GM19467 (cell line): Measurements from ENCODE around the gene PMP22.
A peak's percentile ranks its signal among the peaks of the same experiment; 100 is the strongest.
"Not testable (repeated sequence)": the region's sequence is repeated elsewhere in the genome, so short reads cannot be mapped to it uniquely, and the experiment has no call there.

ENCODE experiments used
- ATAC-seq: cut with Tn5 transposase; IDR thresholded peaks from one replicate; pipeline ENCODE4 v1.9.1; 2021; ENCODE audit warnings: mild to moderate bottlenecking, moderate library complexity; ENCODE audit not compliant: unreplicated experiment

The PMP22 gene

DNA sequence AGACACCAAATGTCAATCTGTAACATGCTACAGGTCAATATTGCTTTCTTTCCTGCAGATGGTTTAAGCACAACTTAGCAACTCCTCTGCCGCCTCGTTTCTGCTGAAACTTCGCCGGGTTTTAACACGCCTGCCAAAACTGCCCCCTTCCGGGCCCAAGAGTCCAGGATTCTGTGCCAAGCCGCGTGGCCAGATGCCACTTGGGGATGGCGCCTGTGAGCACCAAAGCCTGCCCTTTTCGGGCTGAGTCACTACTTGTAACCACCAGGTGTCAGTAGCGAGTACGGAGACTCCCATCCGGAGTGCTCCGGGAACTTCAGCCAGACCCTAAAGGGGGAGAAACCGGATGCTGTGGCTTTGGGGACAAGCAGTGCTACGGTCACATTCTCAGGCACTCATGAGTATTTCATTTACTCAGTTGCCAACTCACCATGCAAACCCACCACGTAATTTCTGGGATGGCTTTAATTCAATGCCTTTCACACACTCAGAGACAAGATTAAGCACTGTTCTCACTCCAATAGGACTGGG lies 7.8 kb downstream of the PMP22 start:
- peak; percentile 79 for ATAC-seq

DNA sequence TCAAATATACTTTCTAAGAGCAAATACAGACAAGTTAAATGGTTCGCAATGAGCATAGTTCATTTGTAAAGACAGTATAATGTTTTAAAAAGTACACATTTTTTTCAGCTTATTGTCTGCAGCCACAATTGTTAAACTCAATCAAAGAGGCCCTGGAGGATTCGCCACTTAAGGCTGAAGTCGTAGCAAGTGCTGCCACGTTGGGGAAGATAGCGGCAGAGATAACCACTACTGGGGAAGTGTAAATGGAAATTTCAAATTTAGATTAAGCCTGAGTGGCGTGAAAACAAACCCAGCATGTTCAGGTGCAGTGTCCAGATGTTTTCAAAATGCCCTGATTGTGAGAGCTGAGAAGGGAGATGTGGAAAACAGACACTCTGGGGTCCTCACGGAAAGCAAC lies 8.4 kb downstream of the PMP22 start:
- ATAC-seq = no peak

GRCh38 chr17:15255713-15256454 lies 9.2 kb downstream of the PMP22 start:
- ATAC-seq = no peak

DNA sequence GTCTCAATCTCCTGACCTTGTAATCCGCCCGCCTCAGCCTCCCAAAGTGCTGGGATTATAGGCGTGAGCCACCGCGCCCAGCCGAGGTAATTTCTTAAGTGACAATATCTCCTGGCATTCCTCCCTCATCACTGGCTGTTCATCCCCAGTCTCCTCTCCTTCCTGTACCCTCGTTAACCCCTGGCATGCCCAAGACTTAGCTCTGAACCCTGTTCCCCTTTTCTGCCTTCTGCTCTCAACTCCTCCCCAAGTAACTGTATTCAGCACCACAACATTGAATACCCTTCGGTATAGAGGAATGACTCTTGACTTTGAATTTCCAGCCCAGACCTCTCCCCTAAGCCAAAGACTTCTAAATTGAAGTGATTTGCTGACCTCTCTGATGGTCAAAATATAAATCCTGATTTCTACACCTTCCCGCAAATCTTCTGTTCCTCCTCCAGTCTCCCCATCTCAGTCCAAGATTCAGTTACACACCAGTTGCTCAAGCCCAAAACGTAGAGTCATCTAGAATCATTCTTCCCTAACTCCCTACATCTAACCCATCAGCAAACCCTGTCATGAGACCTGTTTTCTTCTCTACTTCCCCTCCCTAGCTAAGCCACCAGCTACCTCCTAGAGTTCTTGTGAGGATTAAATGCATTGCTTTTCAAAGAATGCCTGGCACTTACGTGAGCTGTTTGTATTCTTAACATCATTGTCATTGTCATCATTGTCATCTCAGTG lies 14.8 kb downstream of the PMP22 start:
- ATAC-seq = no peak

- no peak for ATAC-seq
Measured at GRCh38 chr17:15249487-15249886, 15.6 kb downstream of the PMP22 start.

GRCh38 chr17:15247891-15248529 lies 17.1 kb downstream of the PMP22 start:
- no peak for ATAC-seq

DNA sequence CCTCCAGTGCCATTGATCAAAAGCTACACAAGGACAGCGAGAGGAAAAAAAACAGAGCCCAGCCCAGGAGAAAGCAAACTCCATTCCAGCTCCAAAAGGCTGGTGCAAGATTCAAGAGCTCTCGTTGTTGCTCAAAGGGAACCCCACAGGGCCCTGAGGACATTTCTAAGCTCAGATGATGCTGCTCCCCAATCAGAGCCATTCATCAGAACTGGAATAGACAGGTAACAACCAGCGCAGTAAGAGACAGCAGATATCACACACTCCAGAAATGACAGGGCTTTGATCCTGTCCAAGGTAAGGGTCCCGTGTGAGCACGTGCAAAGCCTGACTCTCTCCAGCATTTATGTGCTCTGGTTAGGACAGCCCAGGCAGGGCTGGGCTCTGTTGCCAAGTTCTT lies 20.1 kb downstream of the PMP22 start:
- ATAC-seq = no peak

- no peak for ATAC-seq
Measured at GRCh38 chr17:15240644-15241043, 24.5 kb downstream of the PMP22 start.

DNA sequence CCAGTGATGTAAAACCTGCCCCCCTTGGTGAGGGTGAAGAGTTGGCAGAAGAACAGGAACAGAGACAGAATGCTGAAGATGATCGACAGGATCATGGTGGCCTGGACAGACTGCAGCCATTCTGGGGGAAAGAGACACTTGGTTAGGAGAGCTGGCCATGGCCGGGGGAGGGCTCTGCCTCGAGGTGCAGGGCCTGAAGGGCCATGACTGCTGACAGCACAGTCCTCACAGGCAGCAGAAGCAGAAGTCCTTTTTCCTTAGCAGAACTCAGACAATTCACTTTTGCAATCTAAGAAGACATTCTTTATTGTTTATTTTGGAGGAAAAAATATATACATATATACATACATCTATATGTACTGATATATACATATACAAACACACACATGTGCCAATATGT lies 25.6 kb downstream of the PMP22 start:
- no peak for ATAC-seq

GRCh38 chr17:15238676-15239422 lies 26.3 kb downstream of the PMP22 start:
- no peak for ATAC-seq

- ATAC-seq = no peak
Measured at GRCh38 chr17:15238057-15238456, 27.1 kb downstream of the PMP22 start.

DNA sequence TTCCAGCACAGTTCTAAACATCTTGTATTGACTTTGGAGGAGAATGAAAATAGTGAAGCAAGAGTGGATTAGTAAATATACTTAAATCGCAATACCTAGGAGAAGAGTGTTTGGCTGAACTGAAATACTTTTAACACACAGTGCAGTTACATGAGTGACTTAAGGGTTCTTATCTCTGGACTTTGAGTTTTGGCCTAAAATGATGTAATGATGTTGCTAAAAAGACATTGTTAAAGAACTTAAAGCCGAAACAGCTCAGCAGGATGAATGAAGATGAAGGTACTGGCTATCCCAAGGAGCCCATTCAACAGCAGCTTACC lies 28.1 kb downstream of the PMP22 start:
- ATAC-seq = no peak

DNA sequence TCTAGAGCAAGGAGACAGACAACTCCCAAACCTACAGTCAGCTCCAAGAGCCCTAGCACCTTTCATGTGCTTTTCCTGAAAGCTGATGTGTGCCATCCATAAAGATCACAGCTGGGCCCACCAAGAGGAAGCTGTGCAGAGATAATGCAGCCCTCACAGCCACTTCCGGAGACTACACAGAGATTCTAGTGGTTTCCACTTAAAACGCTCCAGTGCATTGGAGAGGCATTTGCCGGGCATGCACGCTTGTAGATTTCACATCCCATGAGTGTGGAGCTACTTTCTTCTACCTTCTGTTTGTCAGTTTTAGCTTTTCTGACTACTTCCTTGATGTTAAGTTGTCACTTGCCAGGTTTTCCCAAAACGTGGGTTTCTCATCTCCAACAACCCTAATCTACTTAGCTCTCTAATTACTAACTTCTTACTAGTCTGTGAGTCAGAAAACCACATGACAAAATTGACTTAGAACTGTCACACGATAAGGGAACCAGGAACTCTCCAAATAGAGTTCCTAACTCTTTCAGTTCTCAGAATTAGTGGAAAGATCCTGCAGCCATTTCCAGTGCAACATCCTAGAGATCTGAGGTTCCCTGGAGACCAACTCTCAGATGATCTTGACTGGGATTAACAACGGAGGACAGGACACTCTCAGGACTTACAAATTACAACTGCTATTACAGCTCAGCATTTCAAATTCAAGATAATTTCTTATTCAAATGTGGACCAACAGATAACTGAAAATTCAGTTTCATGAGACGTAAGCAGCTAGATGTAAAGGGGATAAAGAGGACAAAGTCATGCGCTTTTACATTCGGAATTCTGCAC lies 28.6 kb downstream of the PMP22 start:
- no peak for ATAC-seq

GRCh38 chr17:15233971-15234370 lies 31.2 kb downstream of the PMP22 start:
- no peak for ATAC-seq

DNA sequence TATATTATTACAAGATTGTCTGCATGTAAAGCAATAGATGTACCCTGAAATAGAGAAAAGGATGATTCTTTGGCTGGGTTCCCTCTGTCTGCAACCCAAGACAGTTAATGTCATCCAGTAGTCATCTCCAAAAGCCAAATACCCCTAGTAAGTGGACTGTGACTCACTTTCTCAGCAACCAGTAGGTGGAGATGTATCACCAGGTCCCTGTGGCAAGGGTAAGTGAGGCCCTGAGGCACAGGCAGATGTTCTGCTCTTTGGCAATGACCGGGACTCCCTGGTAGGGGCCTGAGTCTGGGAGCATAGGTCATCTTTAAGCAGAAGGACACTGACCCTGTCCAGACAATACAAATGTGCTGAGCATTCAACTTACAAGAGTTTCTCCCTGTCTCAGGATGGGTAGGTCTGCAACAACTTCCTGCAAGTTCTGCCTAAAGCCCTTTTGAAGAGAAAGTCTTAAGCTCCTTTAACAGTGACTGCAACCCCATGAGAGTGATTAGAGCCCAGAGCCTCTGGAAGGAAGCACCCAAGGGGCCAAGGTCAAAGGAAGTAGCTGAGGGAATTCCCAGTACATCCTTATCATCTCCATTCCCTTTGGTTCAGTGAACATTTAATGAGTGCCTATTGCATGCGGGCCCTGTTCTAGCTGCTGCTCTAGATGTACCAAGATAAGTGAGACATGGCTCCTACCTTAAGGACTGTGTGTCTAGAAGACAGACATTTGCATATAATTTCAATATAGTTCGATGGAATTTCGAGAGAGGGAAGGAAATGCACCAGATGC lies 31.9 kb downstream of the PMP22 start:
- ATAC-seq = no peak

DNA sequence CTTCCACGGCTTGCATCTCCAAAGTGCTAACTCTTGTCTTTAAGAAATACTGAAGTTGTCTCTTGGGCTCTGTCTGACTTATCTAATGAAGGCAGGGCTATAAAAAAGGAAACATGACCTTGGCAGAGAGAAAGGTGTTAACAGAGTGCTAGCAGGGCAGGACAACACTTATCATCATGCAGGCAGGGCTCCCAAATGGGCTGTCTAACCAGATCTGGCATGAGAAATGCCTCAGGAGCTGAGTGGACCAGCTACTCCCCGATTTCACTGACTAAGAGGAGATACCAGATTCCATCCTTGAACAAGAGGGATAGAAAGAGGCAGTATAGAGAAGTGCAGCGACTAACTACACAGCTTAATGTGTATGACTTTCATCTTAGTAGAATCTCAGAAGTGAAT lies 32.6 kb downstream of the PMP22 start:
- no peak for ATAC-seq

DNA sequence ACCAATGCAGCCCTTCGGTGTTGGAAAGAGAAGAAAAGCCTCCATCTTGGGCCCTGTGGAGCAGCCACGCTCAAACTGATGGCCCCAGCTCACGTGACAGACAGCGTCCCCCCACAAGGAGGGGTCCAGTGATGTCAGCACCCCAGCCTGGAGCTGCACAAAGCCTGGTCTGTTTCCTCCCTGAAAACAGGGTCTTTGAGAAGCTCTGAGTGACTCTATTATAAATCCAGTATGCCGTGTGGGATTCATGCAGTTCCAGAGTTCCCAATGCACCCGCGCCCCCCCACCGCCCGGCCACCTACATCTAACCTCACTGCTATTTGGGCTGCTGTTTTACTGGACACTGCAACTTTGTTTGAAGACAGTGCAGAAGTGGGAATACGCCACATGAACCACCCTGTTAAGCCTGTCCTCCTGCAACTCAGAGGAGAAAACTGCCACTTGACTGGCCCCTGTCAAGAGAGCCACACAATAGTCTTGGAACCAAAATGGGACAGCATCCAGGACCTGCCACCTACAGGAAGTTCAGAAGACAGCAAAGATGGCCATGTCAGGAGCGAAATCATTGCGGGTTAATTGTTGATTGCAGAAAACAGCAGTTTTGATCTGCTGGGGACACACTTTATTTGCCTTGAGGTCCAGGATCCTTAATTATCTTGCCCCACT lies 33.1 kb downstream of the PMP22 start:
- no peak for ATAC-seq

DNA sequence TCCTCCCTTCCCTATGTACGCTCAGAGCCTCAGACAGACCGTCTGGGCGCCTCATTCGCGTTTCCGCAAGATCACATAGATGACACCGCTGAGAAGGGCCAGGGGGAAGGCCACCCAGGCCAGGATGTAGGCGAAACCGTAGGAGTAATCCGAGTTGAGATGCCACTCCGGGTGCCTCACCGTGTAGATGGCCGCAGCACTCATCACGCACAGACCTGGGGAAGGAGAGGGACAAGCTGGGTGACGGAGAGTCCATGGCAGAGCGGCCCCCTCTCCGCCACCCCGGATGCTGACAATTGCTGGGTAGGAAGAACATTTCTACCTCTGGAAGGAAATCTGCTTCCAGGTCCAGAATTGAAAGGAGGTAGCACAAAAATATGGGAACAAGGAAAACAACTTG lies 34.3 kb downstream of the PMP22 start:
- ATAC-seq = no peak

DNA sequence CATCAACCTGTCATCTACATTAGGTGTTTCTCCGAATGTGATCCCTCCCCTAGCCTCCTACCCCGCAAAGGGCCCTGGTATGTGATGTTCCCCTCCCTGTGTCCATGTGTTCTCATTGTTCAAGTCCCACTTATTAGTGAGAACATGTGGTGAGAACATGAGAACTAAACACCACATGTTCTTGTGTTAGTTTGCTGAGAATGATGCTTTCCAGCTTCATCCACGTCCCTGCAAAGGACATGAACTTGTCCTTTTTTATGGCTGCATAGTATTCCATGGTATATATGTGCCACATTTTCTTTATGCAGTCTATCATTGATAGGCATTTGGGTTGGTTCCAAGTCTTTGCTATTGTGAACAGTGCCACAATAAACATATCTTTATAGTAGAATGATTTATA lies 43.3 kb downstream of the PMP22 start:
- ATAC-seq = not testable (repeated sequence)
